Measurements from ENCODE around the gene ANKRD39. TPM values are rescaled to one million over a fixed set of nuclear protein-coding genes. Genes with fewer than 3 reads are reported as not detected.

ANKRD39 gene
- total RNA-seq, 1 experiment from 2014 or later: 25.3 TPM

DNA sequence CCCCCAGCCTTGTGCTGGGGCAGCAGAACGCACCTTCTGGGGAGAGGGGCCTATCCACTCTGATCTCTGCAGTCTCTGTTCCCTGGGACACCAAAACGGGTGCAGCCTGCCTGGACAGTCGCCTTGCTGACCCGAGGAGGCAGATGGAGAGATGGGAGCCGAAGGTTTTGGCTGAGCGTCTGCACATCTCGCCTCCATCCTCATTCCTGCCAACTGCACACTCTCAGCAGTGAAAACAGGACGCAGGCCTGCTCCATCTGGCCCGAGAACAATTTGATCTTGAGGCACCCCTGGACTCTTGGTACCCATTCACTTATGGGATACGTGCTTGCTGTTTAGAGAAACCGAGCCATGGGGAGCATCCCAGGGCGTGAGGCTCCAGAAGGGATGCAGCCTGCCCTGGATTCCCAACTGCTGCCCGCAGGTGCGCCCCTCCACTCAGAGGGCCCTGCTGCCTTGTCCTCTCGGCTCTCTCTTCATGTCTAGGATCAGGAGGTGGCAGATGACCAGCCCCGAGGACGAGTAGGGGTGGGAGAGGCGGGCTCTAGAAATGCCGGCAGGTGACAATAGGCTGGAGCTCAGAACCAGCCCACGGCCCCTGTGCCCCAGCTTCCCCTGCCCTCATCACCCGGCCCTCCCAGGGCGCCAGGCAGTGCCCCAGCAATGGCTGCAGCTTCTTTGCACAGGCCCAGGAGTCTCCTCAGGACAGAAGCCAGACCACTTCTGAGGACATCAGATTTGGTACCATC is 21.2 kb upstream of the ANKRD39 start:
- H3K9me3 ChIP-seq (ENCODE audit: low read depth, low read length, poor library complexity, severe bottlenecking): no peaks in the 10 kb centered on the region
- intact Hi-C loops (cut with micrococcal nuclease; ENCODE audit: unreplicated experiment): no loop called here
- H3K36me3 ChIP-seq (ENCODE audit: insufficient read depth, low read length, poor library complexity, severe bottlenecking): no peaks in the 10 kb centered on the region
- ChIA-PET CTCF (no interaction called here), POLR2A (ENCODE audit: low non-redundant PET) (no interaction called here)
- no peak for DNase-seq (ENCODE audit: low spot score)
- TF ChIP-seq, protein P1, sequence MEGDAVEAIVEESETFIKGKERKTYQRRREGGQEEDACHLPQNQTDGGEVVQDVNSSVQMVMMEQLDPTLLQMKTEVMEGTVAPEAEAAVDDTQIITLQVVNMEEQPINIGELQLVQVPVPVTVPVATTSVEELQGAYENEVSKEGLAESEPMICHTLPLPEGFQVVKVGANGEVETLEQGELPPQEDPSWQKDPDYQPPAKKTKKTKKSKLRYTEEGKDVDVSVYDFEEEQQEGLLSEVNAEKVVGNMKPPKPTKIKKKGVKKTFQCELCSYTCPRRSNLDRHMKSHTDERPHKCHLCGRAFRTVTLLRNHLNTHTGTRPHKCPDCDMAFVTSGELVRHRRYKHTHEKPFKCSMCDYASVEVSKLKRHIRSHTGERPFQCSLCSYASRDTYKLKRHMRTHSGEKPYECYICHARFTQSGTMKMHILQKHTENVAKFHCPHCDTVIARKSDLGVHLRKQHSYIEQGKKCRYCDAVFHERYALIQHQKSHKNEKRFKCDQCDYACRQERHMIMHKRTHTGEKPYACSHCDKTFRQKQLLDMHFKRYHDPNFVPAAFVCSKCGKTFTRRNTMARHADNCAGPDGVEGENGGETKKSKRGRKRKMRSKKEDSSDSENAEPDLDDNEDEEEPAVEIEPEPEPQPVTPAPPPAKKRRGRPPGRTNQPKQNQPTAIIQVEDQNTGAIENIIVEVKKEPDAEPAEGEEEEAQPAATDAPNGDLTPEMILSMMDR (conservative IDR thresholded peaks at IDR 0.05; ENCODE audit: low read depth, low read length): no peak
- TF ChIP-seq EZH2 (IDR thresholded peaks at IDR 0.05; ENCODE audit: borderline replicate concordance, low read depth, low read length, poor library complexity, severe bottlenecking): no peak
- BruUV-seq (replicated peaks): no TSS peak
- H3K27ac ChIP-seq (ENCODE audit: low read depth, low read length, poor library complexity, severe bottlenecking): no peak overlapping the region
- H3K4me3 ChIP-seq (ENCODE audit: low read depth, low read length, poor library complexity, severe bottlenecking): no peak overlapping the region
- H3K27me3 ChIP-seq (replicated peaks; ENCODE audit: insufficient read depth, low read depth, low read length, poor library complexity): no peaks in the 10 kb centered on the region
- peaks cover 45% of the 10 kb centered on the region for H3K4me1 ChIP-seq (ENCODE audit: insufficient read depth, low read length, poor library complexity, severe bottlenecking)

- CTCF ChIA-PET: no interaction called here
- no peak overlapping the region for H3K27ac ChIP-seq (ENCODE audit: low read depth, low read length, poor library complexity, severe bottlenecking)
- TF ChIP-seq, protein P1 (conservative IDR thresholded peaks at IDR 0.05; ENCODE audit: low read depth, low read length): no peak
- TF ChIP-seq EZH2 (IDR thresholded peaks at IDR 0.05; ENCODE audit: borderline replicate concordance, low read depth, low read length, poor library complexity, severe bottlenecking): no peak
- H3K27me3 ChIP-seq (replicated peaks; ENCODE audit: insufficient read depth, low read depth, low read length, poor library complexity): no peaks in the 10 kb centered on the region
- no peak for DNase-seq (ENCODE audit: low spot score)
- H3K36me3 ChIP-seq (ENCODE audit: insufficient read depth, low read length, poor library complexity, severe bottlenecking): no peaks in the 10 kb centered on the region
- intact Hi-C loops (cut with micrococcal nuclease; ENCODE audit: unreplicated experiment): no loop called here
- peaks cover 45% of the 10 kb centered on the region for H3K4me1 ChIP-seq (ENCODE audit: insufficient read depth, low read length, poor library complexity, severe bottlenecking)
- BruUV-seq (replicated peaks): no TSS peak
- H3K4me3 ChIP-seq (ENCODE audit: low read depth, low read length, poor library complexity, severe bottlenecking): no peak overlapping the region
- POLR2A ChIA-PET (ENCODE audit: low non-redundant PET): no interaction called here
- no peaks in the 10 kb centered on the region for H3K9me3 ChIP-seq (ENCODE audit: low read depth, low read length, poor library complexity, severe bottlenecking)
These were observed 20.4 kb upstream of the ANKRD39 start for GRCh38 chr2:96878171-96878570.

- POLR2A ChIA-PET (ENCODE audit: low non-redundant PET): no interaction called here
- Histone ChIP-seq H3K9me3 (ENCODE audit: low read depth, low read length, poor library complexity, severe bottlenecking) (no peaks in the 10 kb centered on the region), H3K27ac (ENCODE audit: low read depth, low read length, poor library complexity, severe bottlenecking) (no peak overlapping the region), H3K27me3 (replicated peaks; ENCODE audit: insufficient read depth, low read depth, low read length, poor library complexity) (no peaks in the 10 kb centered on the region), H3K4me1 (ENCODE audit: insufficient read depth, low read length, poor library complexity, severe bottlenecking) (peaks cover 45% of the 10 kb centered on the region), H3K4me3 (ENCODE audit: low read depth, low read length, poor library complexity, severe bottlenecking) (no peak overlapping the region), H3K36me3 (ENCODE audit: insufficient read depth, low read length, poor library complexity, severe bottlenecking) (no peaks in the 10 kb centered on the region)
- DNase-seq (ENCODE audit: low spot score): no peak
- TF ChIP-seq EZH2 (IDR thresholded peaks at IDR 0.05; ENCODE audit: borderline replicate concordance, low read depth, low read length, poor library complexity, severe bottlenecking): no peak
- TF ChIP-seq, protein P1 (conservative IDR thresholded peaks at IDR 0.05; ENCODE audit: low read depth, low read length): no peak
- intact Hi-C loops (cut with micrococcal nuclease; ENCODE audit: unreplicated experiment): no loop called here
- CTCF ChIA-PET: interaction anchor here (1.0 kb wide), 1 partner anchor 9 kb away, joined by 3 read pairs; no protein-coding TSS in a partner anchor
- BruUV-seq (replicated peaks): no TSS peak
These were observed 19.8 kb upstream of the ANKRD39 start for GRCh38 chr2:96877631-96878092.

All from A673 (cell line).